Measurements from ENCODE around the gene VASP.

The VASP gene

GRCh38 chr19:45515807-45516401 lies 8.6 kb downstream of the VASP start:
- DNase-seq = no peak

- DNase-seq = no peak
Observed at GRCh38 chr19:45517238-45517637, 10.0 kb downstream of the VASP start.

DNA sequence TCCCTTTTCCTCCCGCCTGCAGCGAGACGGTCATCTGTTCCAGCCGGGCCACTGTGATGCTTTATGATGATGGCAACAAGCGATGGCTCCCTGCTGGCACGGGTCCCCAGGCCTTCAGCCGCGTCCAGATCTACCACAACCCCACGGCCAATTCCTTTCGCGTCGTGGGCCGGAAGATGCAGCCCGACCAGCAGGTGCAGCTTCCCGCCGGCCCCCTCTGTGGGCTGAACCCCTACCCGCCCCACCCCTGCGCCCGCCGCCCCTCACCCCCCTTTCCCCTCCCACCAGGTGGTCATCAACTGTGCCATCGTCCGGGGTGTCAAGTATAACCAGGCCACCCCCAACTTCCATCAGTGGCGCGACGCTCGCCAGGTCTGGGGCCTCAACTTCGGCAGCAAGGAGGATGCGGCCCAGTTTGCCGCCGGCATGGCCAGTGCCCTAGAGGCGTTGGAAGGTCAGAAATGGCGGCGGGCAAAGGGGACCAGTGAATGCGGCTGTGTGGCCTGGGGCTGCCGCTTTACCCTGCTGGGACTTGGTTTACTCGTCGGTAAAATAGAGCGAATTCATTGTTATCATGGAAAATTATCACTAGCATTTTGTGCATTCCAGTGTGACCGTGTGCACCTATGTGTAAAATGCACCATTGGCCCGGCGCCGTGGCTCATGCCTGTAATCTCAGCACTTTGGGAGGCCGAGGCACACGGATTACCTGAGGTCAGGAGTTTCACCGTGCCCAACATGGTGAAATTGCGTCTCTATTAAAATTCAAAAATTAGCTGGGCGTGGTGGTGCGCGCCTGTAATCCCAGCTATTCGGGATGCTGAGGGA lies 10.6 kb downstream of the VASP start:
- no peak for DNase-seq

- DNase-seq = no peak
Observed at GRCh38 chr19:45518469-45518826, 11.2 kb downstream of the VASP start.

- DNase-seq = no peak
Observed at GRCh38 chr19:45522010-45522941, 15.0 kb downstream of the VASP start.

DNA sequence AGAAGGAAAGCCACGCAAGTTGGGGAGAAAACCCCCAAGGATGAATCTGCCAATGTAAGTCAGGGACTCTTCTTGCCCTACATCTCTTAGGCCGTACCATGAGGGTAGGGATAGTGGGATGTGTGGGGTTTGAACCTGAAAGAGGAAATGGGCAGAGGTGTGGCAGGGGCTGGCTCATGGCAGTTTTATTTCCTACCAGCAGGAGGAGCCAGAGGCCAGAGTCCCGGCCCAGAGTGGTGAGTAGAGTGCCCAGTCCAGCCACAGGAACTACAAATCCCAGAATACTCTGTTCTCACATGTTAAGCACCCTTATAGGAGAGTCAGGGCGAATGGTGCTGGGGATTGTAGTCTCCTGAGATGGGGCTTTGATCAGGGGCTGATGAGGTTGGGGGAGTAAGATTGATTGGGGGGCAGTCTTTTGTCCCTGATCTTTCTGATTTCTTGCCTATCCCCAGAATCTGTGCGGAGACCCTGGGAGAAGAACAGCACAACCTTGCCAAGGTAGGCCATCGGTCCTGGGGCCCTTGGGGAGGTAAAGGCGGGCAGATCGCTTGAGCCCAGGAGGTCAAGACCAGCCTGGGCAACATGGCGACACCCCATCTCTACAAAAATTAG lies 16.5 kb downstream of the VASP start:
- peak; percentile 72 for DNase-seq

- DNase-seq = no peak
Observed at GRCh38 chr19:45524575-45525129, 17.4 kb downstream of the VASP start.

GRCh38 chr19:45526143-45526542 lies 18.9 kb downstream of the VASP start:
- no peak for DNase-seq

GRCh38 chr19:45526971-45527370 lies 19.7 kb downstream of the VASP start:
- no peak for DNase-seq

- no peak for DNase-seq
Observed at GRCh38 chr19:45527731-45528130, 20.5 kb downstream of the VASP start.

DNA sequence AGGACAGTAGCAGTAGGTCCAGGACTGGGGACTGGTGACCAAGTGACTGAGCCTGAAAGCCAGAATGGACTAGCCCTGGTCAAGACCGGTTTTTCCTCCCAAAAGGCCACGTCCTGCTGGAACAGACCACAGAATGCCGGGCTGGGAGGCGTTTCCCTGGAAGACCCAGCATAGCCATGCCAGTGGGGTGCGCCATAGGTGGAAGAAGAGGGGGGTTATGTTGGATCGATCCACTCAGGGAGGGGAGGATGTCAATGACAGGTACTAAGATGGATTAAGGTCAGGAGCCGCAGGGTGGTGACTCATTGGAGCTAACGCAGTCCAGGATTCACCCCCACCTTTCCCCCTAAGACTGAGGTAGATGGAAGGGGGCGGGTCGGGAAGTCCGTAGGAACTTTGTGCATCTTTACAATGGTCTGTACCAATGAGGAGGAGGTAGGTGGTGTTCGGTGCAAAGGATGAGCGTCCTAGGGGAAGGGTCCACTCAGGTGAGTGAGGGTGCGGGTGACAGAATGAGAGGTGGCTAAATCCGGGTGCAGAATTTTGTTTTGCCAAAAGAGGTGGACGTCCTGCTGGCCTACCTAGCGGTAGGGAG lies 21.0 kb downstream of the VASP start:
- no peak for DNase-seq

DNA sequence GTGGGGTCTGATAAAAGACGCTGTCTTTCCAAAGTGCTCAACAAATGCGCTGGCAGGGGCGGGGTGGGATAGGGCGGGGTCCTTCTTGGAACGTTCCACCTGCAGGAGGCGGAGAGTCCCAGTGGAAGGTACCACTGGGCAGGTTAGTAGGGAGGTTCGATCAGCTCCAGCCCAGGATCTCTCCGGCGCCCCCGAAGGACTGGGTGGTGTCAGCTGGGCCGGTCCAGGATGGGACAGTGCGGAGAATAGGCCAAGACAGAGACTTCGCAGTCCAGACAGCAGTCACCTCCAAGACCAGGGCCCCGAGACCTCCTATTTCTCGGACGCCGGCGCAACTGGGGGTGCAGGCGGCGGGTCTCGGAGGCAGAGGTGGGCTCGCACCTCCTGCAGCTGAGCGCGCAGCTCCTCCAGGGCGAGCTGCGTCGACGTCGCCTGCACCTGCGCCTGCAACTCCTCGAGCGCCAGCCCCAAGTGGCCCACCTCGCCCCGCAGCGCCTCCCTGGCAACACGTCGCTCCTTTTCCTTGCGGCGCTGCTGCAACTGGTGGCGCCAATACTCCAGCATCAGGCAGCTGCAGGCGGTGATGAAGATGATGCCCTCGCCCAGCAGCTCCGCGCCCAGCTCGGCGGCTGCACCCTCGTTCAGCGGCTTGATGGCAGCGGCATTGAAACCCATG lies 21.6 kb downstream of the VASP start:
- no peak for DNase-seq

- DNase-seq = no peak
Observed at GRCh38 chr19:45529420-45529785, 22.1 kb downstream of the VASP start.

- no peak for DNase-seq
Observed at GRCh38 chr19:45531349-45531748, 24.1 kb downstream of the VASP start.

DNA sequence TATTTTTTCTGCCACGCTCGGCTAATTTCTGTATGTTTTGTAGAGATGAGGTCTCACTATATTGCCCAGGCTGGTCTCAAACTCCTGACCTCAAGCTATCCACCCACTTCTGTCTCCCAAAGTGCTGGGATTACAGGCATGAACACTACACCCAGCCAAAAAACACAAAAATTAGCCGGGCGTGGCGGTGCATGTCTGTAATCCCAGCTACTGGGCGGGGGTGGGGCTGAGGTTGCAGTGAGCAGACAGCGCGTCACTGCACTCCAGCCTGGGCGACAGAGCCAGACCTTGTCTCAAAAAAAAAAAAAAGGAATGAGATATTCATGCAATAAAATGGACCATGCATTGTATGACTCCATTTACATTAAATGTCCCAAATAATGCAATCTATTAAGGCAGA lies 32.2 kb downstream of the VASP start:
- no peak for DNase-seq

DNA sequence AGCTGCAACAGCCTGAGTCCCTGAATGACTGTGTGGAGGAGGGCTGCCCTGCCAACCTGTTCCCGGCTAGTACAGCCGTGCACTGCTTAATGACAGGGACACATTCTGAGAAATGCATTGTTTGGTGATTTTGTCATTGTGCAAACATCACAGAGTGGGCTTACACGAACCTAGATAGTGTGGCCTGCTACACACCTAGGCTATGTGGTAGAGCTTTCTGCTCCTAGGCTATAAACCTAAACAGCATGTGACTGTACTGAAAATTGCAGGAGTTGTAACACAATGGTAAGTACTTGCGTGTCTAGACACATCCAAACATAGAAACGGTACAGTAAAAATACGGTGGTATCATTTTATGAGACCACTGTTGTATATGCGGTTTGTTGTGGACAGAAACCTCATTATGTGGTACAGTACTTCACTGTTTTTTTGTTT lies 35.0 kb downstream of the VASP start:
- DNase-seq = no peak

GRCh38 chr19:45547211-45547770 lies 40.0 kb downstream of the VASP start:
- DNase-seq = no peak

DNA sequence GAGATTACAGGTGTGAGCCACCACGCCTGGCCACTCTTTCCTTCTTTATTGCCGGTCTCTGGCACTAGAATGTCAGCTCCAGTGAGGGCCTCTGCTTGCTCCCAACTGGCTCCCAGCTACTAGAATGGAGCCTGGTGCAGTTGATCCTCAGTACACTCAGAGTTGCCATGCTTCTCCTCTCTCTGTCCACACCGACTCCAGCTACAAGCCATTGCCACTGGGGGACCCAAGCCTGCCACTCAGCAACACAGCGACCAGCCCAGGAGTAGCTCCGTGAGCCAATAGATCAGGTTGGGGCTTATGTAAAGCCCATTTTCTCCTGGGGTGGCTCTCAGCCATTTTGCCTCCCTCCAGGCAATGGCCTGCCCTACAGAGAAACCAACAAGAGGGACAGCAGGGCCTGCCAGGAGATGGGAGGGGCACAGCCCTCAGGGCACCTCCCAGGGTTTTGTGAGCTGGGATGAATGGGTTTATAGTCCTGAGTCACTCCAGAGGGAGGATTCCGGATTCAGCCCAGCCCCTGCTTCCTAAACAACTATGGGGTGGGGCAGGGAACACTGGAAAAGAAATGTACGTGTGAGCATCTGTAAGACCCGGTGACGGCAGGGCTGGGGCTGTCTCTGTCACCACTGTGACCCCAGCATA lies 40.8 kb downstream of the VASP start:
- no peak for DNase-seq

GRCh38 chr19:45553464-45553863 lies 46.2 kb downstream of the VASP start:
- DNase-seq = no peak

DNA sequence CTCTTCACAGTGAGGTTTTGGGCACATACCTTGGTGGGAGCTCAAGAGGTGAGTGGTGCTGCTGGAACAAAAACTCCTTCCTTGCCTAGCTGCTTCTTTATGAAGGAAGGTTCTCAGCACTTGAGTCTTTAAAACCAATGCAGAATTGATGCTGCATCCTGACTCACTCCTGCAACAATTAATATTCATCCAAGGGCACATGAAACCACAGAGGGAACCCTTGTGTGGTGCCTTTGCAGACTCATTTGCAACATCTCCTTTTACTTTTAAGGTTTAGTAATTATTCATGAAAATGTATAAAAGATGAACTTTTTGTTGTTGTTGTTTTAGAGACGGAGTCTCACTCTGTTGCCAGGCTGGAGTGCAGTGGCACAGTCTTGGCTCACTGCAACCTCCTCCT lies 47.2 kb downstream of the VASP start:
- no peak for DNase-seq

DNA sequence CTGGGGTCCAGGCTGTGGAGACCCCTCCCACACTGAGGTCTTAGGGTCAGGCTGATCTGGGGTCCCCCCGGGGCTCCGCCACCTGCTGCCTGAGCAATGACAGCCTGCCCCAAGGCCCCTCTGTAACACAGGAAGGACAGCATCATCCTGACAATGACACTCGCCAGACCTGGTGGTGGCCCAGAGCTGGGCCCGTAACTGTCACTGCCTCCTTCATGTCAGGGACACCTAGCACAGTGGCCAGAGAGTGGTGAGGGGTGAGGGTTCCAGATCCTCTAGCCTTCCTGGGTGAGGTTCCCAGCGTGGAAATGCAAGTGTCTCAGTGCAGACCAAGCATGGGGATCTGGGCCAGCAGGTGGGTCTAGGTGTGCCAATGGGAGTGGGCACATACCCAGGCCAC lies 49.6 kb downstream of the VASP start:
- DNase-seq = no peak
